AG09319 (cell line): ENCODE results near the gene GPX8.

Experiments used
- DNase-seq: peaks from one replicate; pipeline ENCODE4 v3.0.0-alpha.2; 2010; ENCODE audit warnings: low read depth; ENCODE audit errors: extremely low read depth
- TF ChIP-seq, protein P1 (sequence below): IDR thresholded peaks from 2 replicates; pipeline ENCODE4 v1.5.1; 2011; ENCODE audit warnings: low read depth, mild to moderate bottlenecking, inconsistent platforms, low read length, moderate library complexity

GPX8 gene, protein sequence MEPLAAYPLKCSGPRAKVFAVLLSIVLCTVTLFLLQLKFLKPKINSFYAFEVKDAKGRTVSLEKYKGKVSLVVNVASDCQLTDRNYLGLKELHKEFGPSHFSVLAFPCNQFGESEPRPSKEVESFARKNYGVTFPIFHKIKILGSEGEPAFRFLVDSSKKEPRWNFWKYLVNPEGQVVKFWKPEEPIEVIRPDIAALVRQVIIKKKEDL

DNA sequence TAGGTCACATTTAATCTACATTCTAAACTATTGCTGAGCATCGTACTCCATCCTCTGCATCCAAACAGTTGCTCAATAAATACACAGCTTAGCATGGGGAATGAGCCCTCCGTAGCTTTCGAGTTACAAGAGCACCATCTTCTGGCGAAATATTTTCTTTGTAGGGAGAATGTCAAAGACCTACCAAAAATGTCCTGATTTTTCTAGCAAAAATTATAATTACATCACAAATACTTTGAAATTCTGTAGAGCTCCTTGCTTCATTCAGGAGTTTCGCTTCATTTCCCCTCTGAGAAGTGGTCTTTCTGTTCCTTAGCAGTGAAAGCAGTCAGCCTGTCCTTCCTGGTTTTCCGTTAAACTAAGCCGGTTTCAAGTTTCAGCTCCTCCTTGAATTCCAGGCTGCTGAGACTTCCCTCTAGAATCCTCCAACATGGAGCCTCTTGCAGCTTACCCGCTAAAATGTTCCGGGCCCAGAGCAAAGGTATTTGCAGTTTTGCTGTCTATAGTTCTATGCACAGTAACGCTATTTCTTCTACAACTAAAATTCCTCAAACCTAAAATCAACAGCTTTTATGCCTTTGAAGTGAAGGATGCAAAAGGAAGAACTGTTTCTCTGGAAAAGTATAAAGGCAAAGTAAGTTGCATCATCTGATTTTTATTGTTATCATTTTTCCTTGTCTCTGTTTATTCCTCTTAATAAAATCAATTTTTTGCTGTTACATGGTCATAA is at the start of gene GPX8:
Gene GPX8, plus strand, starts transcription at position 409 of the 730 bp plus-strand sequence. Its CDS starts 22 bp downstream, at position 431.
- TF ChIP-seq, protein P1, sequence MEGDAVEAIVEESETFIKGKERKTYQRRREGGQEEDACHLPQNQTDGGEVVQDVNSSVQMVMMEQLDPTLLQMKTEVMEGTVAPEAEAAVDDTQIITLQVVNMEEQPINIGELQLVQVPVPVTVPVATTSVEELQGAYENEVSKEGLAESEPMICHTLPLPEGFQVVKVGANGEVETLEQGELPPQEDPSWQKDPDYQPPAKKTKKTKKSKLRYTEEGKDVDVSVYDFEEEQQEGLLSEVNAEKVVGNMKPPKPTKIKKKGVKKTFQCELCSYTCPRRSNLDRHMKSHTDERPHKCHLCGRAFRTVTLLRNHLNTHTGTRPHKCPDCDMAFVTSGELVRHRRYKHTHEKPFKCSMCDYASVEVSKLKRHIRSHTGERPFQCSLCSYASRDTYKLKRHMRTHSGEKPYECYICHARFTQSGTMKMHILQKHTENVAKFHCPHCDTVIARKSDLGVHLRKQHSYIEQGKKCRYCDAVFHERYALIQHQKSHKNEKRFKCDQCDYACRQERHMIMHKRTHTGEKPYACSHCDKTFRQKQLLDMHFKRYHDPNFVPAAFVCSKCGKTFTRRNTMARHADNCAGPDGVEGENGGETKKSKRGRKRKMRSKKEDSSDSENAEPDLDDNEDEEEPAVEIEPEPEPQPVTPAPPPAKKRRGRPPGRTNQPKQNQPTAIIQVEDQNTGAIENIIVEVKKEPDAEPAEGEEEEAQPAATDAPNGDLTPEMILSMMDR, result peak; percentile 56
- peak; percentile 69 for DNase-seq

DNA sequence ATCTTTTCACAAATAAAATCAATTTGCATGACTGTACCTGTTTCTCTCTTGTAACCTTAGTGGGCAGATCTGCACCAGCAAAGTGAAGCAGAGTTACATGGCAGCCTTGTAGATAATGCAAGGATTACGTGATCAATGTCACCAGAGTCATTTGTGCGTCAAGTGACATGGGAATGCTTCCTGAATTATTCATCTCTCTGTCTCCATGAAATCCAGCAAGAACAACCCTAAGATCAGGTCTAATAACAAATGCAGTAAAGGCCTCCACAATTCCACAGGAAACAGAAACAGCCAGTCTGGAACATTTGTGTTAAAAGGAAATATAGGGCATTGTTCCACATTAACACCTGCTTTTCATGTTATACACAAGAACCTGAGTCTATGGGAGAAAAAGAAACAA is 49.8 kb upstream of the GPX8 start:
- DNase-seq, result no peak
- TF ChIP-seq, protein P1, result no peak

DNA sequence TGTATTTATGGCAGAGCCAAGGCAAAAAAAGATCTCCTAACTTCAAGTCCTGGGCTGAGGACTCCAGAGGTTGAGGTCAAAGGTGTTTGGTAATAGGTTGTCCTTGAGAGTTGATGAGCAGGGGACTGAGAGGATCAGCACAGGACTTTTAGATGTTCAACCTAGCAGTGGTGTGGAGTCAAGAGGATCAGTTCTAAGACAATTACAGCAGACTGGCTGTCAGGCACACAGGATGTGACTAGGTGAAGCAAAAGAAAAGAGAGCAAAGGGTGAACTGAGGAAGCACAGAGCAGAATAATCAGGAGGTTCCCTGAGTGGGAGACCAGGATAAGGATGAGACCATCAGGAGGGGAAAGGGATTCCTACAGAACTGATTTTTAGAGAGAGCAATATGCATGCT is 46.6 kb upstream of the GPX8 start:
- TF ChIP-seq, protein P1, result no peak
- no peak for DNase-seq

DNA sequence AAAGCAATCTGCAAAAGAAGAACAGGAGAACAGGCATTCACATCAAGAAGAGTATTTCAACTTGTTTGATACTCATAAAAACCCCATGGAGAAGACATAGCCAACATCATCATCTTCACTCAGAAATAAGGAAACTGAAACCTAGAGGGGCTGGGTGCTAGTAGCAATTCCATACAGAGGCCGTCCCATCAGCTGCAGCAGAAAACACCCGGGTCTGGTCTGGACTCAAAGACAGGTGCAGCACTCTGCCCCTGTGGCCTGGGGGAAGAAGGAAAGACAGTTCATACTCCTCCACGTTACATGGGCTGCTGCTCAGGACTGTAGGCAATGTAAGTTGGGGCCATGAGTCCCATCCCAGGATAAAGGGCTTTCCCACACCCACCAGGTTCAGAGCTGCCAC is 45.9 kb upstream of the GPX8 start:
- TF ChIP-seq, protein P1, result no peak
- no peak for DNase-seq

DNA sequence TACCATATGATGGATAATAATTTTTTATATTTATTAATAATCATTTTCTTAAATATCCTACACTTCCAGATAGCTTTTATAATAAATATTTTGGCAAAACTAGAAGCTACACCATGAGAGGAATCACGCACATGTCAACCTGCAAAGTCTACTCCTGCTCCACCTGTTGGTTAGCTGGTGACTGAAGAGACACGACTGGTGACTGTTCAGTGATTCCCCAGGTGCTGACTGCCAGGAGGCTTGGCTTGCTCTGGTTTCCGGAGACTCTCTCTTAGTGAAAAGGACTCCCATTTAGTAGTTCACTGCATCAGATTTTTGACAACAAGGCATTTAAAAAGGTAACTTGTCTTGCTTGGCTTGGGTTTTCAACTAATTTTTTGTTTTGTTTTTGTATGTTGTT is 36.6 kb upstream of the GPX8 start:
- DNase-seq, result no peak
- TF ChIP-seq, protein P1, result no peak

DNA sequence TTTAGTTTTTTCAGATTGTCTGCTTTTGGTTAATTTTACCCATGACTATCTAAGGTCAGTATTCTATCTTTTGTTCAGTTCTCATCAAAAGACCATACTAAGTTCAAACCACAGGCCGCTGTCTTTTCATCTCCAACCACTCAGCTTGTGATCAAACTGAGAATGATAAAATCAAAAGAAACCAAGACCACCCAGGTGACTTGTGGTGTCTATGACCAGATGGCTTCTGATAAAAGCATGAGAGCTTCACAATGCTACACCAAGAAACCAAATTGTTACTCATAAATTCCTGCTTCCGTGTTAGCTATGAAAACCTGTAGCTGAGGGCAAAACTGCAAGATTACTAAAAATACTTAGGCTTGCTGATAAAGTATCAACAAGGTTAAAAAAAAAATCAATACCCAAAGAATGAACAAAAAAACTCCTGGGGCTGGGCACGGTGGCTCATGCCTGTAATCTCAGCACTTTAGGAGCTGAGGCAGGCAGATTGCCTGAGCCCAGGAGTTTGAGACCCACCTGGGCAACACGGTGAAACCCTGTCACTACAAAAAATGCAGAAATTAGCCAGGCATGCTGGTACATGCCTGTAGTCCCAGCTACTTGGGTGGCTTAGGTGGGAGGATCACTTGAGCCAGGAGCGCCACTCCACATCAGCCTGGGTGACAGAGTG is 25.8 kb upstream of the GPX8 start:
- DNase-seq, result no peak
- TF ChIP-seq, protein P1, result no peak

DNA sequence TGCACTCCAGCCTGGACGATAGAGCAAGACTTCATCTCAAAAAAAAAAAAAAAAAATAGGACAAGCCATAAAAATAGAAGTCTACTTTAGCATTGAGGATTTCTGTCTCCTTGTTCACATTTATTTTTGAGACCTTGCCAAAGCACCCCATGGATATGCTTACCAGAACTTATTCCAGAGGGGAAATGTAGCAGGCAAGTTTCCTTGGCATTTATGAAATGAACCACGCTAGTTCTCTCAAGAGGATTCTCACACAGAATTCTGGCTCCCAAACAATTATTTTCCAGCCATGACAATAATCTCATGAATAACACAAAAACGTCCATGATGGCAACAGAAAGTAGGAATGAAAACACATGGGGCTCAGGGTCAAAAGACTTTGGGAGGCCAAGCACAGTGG is 23.4 kb upstream of the GPX8 start:
- DNase-seq, result no peak

More for the DNA sequence above, 23.4 kb upstream of the GPX8 start:
- TF ChIP-seq, protein P1, result no peak
